Measurements from ENCODE around the gene CAMTA1. TPM values are rescaled to one million over a fixed set of nuclear protein-coding genes. Genes with fewer than 3 reads are reported as not detected.

The CAMTA1 gene
- total RNA-seq, 1 donor from 2014 or later = 63.8 TPM

- no peak for DNase-seq (ENCODE audit: low spot score)
- no peak for TF ChIP-seq CTCF (IDR thresholded peaks at IDR 0.05)
- H3K27ac Mint-ChIP-seq (ENCODE audit: unreplicated experiment) = no peak overlapping the region
- no peaks in the 10 kb centered on the region for H3K4me1 Mint-ChIP-seq (ENCODE audit: low read depth)
- no peaks in the 10 kb centered on the region for H3K9me3 Mint-ChIP-seq (ENCODE audit: low read depth)
- no peak overlapping the region for H3K4me3 Mint-ChIP-seq (ENCODE audit: unreplicated experiment)
- H3K27me3 Mint-ChIP-seq (ENCODE audit: low read depth) = peaks cover 2% of the 10 kb centered on the region
- no peaks in the 10 kb centered on the region for H3K36me3 Mint-ChIP-seq (ENCODE audit: low read depth)
Measured at GRCh38 chr1:7252411-7253117, 467.3 kb downstream of the CAMTA1 start.

- Mint-ChIP-seq H3K36me3 (ENCODE audit: low read depth) (no peaks in the 10 kb centered on the region), H3K9me3 (ENCODE audit: low read depth) (no peaks in the 10 kb centered on the region), H3K27ac (ENCODE audit: unreplicated experiment) (no peak overlapping the region), H3K27me3 (ENCODE audit: low read depth) (no peaks in the 10 kb centered on the region), H3K4me3 (ENCODE audit: unreplicated experiment) (no peak overlapping the region), H3K4me1 (ENCODE audit: low read depth) (no peaks in the 10 kb centered on the region)
- no peak for DNase-seq (ENCODE audit: low spot score)
- no peak for TF ChIP-seq CTCF (IDR thresholded peaks at IDR 0.05)
Measured at GRCh38 chr1:7253118-7253480, 467.8 kb downstream of the CAMTA1 start.

GRCh38 chr1:7253988-7254587 is 468.8 kb downstream of the CAMTA1 start:
- DNase-seq (ENCODE audit: low spot score) = no peak
- no peak for TF ChIP-seq CTCF (IDR thresholded peaks at IDR 0.05)

GRCh38 chr1:7255303-7256058 is 470.2 kb downstream of the CAMTA1 start:
- H3K36me3 Mint-ChIP-seq (ENCODE audit: low read depth) = no peaks in the 10 kb centered on the region
- H3K4me1 Mint-ChIP-seq (ENCODE audit: low read depth) = no peaks in the 10 kb centered on the region
- DNase-seq (ENCODE audit: low spot score) = no peak
- H3K9me3 Mint-ChIP-seq (ENCODE audit: low read depth) = no peaks in the 10 kb centered on the region
- H3K4me3 Mint-ChIP-seq (ENCODE audit: unreplicated experiment) = no peak overlapping the region
- H3K27me3 Mint-ChIP-seq (ENCODE audit: low read depth) = no peaks in the 10 kb centered on the region
- no peak overlapping the region for H3K27ac Mint-ChIP-seq (ENCODE audit: unreplicated experiment)
- no peak for TF ChIP-seq CTCF (IDR thresholded peaks at IDR 0.05)

More at GRCh38 chr1:7253988-7254587, 468.8 kb downstream of the CAMTA1 start:
- Mint-ChIP-seq H3K36me3 (ENCODE audit: low read depth) (no peaks in the 10 kb centered on the region), H3K9me3 (ENCODE audit: low read depth) (no peaks in the 10 kb centered on the region), H3K4me1 (ENCODE audit: low read depth) (no peaks in the 10 kb centered on the region), H3K27me3 (ENCODE audit: low read depth) (no peaks in the 10 kb centered on the region), H3K27ac (ENCODE audit: unreplicated experiment) (no peak overlapping the region), H3K4me3 (ENCODE audit: unreplicated experiment) (no peak overlapping the region)

GRCh38 chr1:7256526-7256925 is 471.3 kb downstream of the CAMTA1 start:
- no peaks in the 10 kb centered on the region for H3K4me1 Mint-ChIP-seq (ENCODE audit: low read depth)
- no peak overlapping the region for H3K4me3 Mint-ChIP-seq (ENCODE audit: unreplicated experiment)
- TF ChIP-seq CTCF (IDR thresholded peaks at IDR 0.05) = no peak
- no peak overlapping the region for H3K27ac Mint-ChIP-seq (ENCODE audit: unreplicated experiment)
- H3K27me3 Mint-ChIP-seq (ENCODE audit: low read depth) = no peaks in the 10 kb centered on the region
- no peak for DNase-seq (ENCODE audit: low spot score)
- H3K36me3 Mint-ChIP-seq (ENCODE audit: low read depth) = no peaks in the 10 kb centered on the region
- H3K9me3 Mint-ChIP-seq (ENCODE audit: low read depth) = no peaks in the 10 kb centered on the region
